Right ventricle myocardium inferior (tissue), 1 donor: ENCODE measurements around the gene PTPRJ. TPM values are rescaled to one million over a fixed set of nuclear protein-coding genes. Genes with fewer than 3 reads are reported as not detected.
A peak's percentile ranks its signal among the peaks of the same experiment; 100 is the strongest.

Source experiments
- ATAC-seq: fragments of 200-7000 bp; cut with Tn5 transposase; one replicate; pipeline ENCODE4 v1.9.1; 2020; ENCODE audit warnings: mild to moderate bottlenecking, moderate library complexity
- DNase-seq: peaks from one replicate; pipeline ENCODE4 v3.0.0; 2021; ENCODE audit errors: missing footprints
- intact Hi-C: fragments of 100-400 bp; cut with DNase I; formaldehyde crosslinking; loops from one replicate; pipeline ENCODE4 v1.11.0; 2022
- total RNA-seq: library from RNA; stranded (reverse); fragmentation: NEBNext Ultra II Directional; extraction: Animal tissue kit (Norgen Biotek cat#: 25700); gene quantifications from one replicate; pipeline ENCODE4 v1.2.1, GENCODE V29; 2021
- donor health status: DM: no; HTN: yes; CAD: no; lungs with severe emphysema.

The PTPRJ gene
- total RNA-seq, 1 donor from 2014 or later, result 7.2 TPM

DNA sequence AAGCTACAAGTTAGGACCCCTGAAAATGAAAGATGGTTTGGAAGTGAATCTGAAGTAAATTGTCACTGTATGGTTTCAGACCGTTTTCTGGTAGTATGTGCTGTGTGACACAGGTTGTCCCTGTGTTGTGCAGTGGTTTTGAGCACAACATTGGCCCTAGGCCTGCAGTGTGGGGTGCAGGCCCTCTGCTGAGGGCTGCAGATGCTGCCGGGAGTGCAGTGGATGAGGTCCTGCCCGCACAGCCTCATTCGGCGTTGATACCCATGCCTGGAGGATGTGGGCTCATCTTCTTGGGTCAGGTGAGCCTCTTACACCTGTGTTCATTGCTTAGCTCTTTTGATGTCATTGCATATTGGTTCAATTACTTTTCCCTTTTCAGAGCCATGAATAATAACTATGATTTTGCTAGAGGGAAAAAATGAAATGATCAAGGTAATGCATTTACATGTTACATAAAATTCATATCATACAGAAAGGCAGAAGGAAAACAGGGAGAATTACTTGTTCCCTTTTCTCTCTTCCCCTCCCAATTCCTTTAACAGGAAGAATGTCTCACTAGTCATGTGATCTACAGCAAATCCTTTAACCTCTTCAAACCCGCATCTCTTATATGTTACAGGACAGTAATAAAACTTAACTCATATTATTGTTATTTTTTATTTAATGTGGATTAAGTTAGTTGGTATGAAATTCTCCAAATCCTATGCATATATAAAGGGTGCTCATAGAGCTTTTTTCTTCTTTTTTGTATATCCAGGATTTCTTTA, 48.7 kb downstream of the PTPRJ start:
- intact Hi-C loops, result no loop called here
- DNase-seq (no peak), ATAC-seq (no peak)

DNA sequence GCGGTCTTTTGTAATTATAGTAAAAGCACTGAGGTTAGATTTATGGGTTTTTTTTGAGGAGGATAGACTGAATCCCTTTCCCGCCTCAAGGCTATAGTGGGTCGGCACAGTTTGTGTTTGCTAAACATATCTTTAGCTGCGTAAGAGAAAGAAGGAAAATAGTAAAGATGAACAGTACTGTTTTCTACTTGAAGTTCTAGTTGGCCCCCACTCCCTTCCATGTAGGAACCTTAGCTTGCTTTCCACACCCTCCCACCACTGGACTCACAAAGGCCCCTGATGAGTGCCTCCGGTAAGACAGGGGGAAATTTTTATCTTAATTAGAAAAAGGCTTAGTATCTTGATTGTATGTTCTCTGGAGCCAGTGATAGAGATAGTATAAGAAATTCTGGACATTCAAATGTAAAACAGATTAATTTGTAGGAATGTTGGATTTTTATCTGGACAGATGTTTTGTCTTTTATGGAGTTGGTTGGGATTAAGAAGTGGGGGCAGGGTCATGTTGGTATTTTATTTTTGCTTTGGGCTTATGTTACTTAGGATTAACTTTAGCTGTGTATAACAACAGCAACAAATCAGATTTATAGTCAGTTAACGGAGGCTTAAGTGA, 49.4 kb downstream of the PTPRJ start:
- intact Hi-C loops, result no loop called here

DNA sequence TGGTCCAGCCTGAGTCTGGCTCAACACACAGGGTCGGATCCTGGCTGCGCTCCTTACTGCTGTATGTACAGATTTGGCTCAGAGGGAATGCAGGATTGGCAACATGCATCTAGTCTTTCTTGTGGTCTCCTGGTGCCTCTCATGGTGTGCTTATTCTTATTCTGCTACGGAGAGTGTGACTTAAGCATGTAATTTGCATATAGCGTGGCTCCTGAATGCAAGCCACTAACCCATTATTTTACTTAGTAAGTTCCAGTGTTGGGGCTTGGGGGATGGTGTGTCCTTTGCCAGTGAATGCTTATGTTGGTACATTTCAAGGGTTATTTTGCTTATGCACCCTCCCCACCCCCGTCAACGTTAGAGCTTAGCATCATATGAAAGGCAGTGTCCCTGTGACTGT, 51.2 kb downstream of the PTPRJ start:
- intact Hi-C loops, result no loop called here
- DNase-seq (no peak), ATAC-seq (no peak)

More for the DNA sequence above, 49.4 kb downstream of the PTPRJ start:
- ATAC-seq (no peak), DNase-seq (no peak)

DNA sequence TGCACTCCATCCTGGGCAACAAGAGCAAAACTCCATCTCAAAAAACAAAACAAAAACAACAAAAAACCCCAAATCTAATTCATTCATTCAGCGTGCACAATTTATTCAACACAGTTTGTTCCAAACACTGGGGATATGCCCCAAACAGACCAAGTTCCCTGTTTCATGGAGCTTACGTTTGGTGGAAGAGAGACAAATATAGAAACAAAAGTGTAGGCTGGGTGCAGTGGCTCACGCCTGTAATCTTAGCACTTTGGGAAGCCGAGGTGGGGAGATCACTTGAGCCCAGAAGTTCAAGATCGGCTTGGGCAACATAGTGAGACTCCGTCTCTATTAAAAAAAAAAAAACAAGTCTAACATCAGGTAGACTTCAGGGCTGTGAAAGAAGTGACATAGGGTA, 52.4 kb downstream of the PTPRJ start:
- ATAC-seq (no peak), DNase-seq (no peak)
- intact Hi-C loops, result no loop called here

DNA sequence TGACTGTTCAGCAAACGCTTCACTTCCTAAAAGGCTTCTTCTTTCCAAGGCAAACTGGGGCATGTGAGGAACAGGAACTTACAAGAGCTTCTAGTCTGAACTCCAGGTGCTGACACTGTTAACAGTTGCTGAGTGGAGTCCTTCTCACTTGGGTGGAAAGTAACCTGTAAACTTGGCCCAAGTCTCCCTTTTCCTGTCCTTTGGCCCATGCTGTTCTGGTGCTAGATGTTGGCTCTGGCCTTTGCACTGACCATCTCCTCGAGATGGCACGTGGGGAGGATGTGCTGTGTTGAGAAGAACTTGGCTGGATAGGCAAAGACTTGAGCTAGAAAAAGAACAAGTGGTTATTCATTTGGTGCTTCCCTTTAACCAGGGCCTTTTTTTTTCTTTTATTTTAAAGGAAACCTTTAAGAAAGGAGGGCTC, 53.6 kb downstream of the PTPRJ start:
- intact Hi-C loops, result no loop called here
- no peak for DNase-seq
- ATAC-seq, result peak; percentile 41

DNA sequence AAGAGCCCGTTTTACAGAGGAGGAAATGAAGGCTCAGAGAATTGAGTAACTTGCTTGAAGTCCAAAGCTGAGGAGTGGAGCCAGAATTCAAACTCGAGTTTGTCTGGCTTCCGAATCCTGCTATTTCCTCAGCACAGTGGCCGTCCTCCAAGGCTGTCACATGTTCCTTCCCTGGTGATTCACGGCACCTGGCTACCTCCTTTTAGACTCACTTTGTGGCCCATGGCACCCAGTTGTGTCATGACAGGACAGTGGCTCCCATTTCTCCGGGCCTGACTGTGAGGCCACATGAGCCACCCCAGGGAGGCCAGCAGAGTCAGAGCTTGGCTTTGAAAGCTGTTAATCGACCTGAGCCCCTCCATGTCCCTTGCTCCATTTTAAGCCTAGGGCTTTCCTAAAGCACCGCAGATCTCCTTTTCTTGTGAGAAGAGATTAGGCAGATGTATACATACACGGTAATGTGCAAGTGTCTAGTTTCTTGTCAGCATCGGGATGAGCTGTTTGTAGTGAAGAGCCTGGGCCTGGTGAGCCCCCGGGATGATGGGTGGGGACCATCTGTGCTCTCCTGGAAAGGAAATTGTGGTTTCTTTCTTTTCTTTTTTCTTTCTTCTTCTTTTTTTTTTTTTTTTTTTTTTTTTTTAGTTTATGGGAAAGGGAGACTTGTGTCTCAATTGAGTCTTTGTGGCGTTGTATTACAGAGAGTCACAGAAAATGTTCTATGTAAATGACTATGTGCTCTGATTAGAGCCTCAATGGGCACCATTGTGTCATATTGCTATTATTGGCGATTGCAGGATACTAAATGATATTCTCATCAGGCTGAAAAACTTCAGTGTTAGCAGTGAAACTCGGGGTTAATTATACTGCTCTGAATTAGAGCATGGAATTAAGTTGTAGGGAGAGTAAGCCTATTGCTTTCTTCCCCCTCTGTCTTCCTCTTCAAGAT, 54.8 kb downstream of the PTPRJ start:
- DNase-seq (no peak), ATAC-seq (peak; percentile 15)
- intact Hi-C loops, result no loop called here

DNA sequence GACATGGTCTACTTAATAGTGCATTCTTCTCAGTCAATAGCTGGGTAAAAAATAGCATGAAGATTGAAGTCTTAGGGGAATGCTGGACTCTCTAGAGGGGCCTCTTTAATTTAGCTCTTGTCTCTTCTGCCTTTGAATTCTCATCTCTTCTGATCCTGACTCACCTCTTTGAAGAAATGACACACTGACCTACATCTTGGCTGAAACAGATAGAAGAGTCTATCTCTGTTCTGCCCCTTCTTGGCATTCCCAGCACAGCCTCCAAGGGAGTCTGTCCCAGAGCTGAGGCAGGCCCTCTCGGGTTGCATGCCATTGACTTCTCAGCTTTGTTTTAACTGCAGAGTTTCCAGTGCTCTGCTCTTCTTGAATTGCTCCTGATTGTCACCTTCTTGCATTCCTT, 55.7 kb downstream of the PTPRJ start:
- intact Hi-C loops, result no loop called here
- no peak for ATAC-seq
- DNase-seq, result no peak

DNA sequence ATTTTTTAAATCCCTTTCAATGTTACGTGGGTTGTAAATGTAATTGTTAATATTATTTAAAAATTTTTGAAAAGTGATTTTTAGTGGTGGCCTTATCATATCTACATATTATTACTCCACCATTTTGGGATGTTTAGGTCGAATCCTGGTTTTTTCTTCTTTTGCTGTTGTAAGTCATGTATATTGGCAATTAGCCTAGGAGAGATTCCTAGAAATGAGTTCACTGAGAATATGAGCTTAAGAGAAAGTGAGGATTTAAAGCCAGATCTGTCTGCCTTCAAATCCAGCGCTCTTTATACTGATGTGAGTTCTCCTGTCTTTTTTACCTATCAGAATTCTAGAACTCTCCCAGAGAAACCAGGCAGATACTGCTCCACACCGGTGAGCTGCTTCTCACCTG, 56.1 kb downstream of the PTPRJ start:
- no peak for DNase-seq
- no peak for ATAC-seq
- intact Hi-C loops, result no loop called here

DNA sequence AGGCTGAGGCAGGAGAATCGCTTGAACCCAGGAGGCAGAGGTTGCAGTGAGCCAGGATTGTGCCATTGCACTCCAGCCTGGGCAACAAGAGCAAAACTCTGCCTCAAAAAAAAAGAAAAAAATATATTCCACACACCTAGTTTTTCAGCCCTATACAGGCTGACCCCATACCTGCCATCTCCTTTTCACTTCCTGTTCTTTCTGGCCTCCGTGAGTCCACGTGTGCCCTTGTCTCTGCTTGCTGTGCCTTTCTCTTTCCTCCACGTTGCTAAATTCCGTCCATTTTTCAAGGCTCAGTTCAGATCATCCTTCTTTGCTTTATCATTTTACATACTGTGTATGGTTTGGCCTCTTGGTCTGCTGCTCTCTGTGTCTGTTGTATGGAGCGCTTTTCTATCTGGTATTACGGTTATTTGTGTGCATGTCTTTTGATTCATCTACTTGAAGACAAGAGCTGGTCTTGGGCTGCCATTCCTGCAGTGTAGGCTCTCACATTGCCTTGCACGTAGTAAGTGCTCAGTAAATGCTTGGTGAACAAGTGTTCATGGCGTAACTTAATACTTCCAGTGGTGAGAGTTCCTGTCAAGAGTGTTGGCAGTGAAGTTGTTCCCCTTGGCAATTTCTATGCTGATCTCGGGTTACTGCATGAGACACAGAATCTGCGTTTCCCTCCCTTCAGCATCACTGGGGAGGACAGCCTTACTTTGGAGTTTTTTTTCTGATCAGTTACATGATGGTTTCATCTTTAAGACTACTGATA, 57.5 kb downstream of the PTPRJ start:
- ATAC-seq (no peak), DNase-seq (no peak)
- intact Hi-C loops, result no loop called here

DNA sequence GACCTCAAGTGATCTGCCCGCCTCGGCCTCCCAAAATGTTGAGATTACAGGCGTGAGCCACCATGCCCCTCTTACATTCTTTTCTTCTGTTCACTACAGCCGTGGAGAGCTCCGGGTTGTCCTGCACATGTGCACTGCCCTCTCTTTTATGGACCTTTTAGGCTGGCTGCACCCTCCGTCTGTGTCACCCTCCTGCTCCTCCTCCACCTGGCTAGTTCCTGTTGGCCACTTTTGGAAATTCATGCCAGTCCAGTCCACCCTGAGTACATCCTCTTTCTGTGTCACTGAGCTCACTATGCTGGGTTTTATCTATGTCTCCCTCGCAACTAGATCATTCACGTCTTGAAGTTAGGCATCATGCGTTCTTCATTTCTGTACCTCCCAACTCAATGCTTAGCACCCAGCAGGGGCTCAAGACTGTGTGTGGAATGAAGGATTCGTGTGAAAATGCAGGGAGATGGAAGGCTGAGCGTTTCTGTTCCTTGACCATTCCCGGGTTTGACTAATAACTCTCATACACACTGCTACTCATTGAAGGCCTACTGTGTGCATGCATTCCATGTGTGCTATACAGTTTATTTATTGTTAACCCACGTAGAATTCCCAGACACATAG, 60.6 kb downstream of the PTPRJ start:
- ATAC-seq, result no peak
- no peak for DNase-seq
- intact Hi-C loops, result no loop called here

DNA sequence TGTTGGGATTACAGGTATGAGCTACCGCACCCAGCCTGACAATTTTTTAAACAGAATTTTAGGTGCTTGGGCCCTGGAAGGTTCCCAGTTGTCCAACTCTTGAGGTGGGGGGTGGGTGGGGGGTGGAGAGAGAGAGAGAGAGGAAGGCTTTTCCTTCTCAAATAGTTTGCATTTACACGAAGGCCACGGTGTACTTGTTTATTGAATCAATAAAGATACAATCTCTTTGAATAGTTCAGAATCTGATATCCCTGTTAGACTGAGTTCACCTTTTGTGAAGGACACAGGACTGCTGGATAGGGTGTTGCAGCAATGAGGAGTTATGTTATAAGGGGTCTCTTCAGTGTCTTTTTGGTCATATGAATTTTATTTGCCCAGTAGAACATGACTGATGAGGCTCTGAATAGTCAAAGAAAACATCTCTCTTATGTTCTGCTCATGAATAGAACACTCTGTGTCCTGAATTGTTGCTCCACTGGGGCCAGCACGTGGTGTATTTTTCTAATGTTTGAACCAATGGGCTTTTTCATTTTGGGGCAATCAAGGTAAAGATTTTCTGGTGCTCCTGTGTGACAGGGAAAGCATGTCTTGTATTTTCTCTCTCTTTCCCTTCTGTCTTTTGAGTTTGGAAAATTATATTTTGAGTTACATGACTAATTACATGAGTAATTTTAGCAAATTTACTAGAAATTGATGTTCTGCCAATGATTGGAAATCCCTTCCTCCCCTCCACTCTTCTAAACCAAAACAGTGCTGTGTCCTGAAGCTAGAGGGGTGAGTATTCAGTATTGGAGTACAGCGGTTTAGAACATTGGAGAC, 61.7 kb downstream of the PTPRJ start:
- no peak for DNase-seq
- no peak for ATAC-seq
- intact Hi-C loops, result no loop called here

DNA sequence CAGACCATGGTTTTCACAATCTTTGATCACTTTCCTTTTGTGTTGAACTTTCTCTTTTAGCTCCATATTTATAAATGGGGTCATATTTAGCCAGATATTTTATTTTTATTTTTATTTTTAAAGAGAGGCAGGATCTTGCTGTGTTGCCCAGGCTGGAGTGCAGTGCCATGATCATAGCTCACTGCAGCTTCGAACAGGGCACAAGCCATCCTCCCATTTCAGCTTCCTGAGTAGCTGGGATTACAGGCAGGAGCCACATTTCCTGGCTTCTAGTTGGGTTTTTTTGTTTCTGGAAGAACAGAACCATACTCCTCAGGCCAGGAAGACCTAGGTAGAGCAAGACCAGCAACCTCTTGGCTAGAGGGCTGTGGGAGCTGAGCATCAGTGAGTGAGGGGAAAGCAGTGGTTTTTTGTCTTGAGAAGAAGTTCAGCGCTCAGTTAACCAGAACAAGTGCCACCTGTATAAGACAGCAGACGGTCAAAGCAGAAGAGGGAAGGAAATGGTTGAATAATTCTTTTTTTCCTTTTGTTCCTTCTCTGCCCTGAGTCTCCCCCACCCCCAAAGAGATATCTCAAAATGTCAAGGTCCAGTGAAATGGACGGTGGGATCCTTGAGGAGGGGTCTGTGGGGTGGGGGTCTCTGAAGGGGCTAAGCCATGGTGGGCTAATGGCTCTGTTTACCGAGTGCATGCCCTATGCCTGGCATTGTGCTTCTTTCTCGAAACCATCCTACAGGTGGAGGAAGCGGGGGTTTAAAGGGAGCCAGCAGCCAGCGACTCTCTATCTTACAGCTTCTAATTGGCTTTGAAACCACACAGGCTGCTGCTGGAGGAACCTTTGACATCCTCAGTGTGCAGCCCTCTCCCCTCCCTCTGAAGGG, 63.0 kb downstream of the PTPRJ start:
- ATAC-seq (no peak), DNase-seq (no peak)
- intact Hi-C loops, result no loop called here

DNA sequence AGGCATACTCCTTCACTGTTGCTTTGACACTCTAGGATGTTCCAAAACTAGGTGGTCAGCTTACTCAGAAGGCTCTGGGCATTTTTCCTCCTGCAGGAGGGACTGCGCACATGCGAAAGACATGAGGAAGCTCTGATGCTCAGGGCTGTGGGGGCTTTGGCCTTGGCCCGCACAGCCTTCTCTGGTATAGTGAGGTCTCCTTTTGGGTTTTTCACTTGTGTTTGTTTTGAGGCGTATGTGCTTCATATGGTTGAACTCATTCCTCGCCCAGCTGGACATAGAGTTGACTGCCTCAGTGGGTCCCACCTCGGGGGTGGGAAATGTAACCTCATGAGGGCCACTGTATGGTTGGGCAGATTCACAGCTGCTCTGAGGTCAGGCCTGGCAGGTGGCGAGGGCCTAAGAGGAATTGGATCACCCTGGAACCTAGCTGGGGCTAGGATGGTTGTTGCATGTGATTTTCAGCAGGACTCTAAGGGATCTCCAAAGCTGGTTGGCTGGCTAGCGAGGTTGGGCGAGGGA, 63.7 kb downstream of the PTPRJ start:
- ATAC-seq (no peak), DNase-seq (no peak)
- intact Hi-C loops, result no loop called here

DNA sequence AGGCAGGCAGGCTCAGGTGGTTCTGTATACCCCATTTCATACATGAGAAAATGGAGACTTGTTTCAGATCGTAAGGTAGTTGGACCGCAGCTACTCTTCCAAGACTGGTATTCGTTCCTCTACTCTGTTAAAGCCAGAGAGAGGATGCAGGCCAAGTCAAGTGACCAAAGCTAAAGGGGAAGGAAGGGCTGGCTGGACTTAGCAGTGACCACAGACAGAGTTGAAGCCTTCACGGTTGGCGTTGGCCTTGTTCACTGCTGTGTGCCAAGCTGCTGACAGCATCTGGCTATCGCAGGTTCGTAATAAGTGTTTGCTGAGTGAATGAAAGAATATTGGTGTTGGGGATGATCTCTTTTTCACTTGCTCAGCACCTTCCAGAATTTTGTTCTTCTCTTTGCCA, 64.2 kb downstream of the PTPRJ start:
- intact Hi-C loops, result no loop called here
- DNase-seq, result no peak
- peak; percentile 80 for ATAC-seq

DNA sequence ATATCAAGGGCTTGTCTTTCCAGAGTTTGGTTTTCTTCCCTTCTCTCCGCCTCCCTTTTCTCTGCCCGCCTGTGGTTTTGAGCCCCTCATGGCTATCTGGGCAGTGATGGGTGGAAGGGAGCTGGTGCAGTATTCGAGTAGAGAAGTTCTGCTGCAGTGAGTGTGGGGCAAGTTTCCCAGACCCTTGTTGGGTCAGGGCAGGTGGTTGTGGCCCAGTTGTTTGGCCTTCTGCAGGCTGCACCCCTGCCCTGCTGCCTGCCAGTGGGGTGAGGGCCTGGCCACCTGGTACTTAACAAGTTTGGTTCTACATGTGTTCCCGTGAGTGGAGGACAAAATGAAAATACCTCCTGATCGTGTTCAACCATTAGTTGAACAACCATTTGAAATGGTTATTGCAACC, 65.2 kb downstream of the PTPRJ start:
- ATAC-seq (no peak), DNase-seq (no peak)
- intact Hi-C loops, result no loop called here

DNA sequence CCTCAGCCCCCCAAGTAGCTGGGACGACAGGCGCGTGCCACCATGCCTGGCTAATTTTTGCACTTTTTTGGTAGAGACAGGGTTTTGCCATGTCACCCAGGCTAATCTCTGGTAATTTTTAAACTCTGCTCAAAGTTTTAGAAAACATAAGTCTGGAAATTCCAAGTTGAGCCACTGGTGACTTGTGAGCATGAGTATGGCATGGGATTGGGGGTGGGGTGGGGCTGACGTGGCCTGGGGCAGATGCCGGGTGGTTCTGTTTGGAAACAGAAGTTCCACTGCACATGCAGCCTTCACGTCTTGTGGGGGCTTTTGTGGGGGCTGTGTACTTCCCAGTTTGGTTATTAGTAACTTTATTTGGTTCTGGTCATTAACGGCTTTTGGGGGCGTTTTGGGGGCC, 67.3 kb downstream of the PTPRJ start:
- ATAC-seq, result no peak
- intact Hi-C loops, result no loop called here
- DNase-seq, result no peak

DNA sequence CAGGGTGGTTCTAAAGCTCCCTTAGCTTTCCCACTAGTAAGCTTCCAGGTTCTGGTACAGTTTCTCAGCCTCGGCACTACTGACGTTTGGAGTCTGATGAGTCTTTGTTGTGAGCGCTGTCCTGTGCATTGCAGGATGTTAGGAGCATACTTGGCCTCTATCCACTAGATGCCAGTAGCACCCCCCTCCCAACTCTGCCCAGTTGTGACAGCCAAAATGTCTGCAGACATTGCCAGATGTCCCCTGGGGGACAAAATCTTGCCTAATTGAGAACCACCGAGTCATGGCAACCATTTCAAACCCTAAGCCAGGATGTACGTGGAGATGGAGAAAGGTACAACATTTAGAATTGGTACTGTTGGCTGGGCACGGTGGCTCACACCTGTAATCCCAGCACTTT, 68.7 kb downstream of the PTPRJ start:
- DNase-seq (no peak), ATAC-seq (no peak)
- intact Hi-C loops, result no loop called here
